SK-N-SH (cell line): ENCODE results near the gene GID4. TPM values are rescaled to one million over a fixed set of nuclear protein-coding genes. Genes with fewer than 3 reads are reported as not detected.

Experiments
- CTCF ChIA-PET: fragments of 300-600, 350-600 bp; formaldehyde crosslinking; extraction: SDS; loops from one replicate; lab custom pipeline; 2021; lab: Yijun Ruan, JAX
- POLR2A ChIA-PET: fragments of 350-600 bp; sonication (Branson Sonifier 250); formaldehyde crosslinking; extraction: SDS; loops from one replicate; lab custom pipeline; 2020; ENCODE audit warnings: antibody characterized with exemption, inconsistent platforms; lab: Yijun Ruan, JAX
- DNase-seq: peaks from one replicate; pipeline ENCODE4 v3.0.0; 2012
- H2AFZ ChIP-seq: fragments of 200-600 bp; sonication (generic); 2 replicates; pipeline ENCODE4 v1.8.1; 2016; ENCODE audit warnings: antibody characterized with exemption, mild to moderate bottlenecking, low read depth
- H3F3A ChIP-seq: fragments of 200-600 bp; sonication (generic); replicated peaks from 2 replicates; pipeline ENCODE3; 2016; ENCODE audit warnings: antibody characterized with exemption, mild to moderate bottlenecking; ENCODE audit not compliant: insufficient read depth
- H3K27ac ChIP-seq, 2 experiments: fragments of 200-500 bp in 1 of 2; fragments of 200-600 bp in 1 of 2; sonication (Bioruptor generic) in 1 of 2; sonication (generic), shearing (Covaris generic) in 1 of 2; 2 replicates each; pipeline versions ENCODE4 v1.5.1 to v1.6.1; 2014 to 2016; ENCODE audit warnings: low read depth in 2 of 2, inconsistent platforms in 1 of 2, low read length in 1 of 2, mild to moderate bottlenecking in 1 of 2, mixed read lengths in 1 of 2
- H3K27me3 ChIP-seq: fragments of 200-600 bp; sonication (generic), shearing (Covaris generic); 2 replicates; pipeline ENCODE4 v1.6.1; 2016; ENCODE audit warnings: mixed run types; ENCODE audit not compliant: insufficient read depth
- H3K36me3 ChIP-seq, 2 experiments: fragments of 200-500 bp in 1 of 2; fragments of 200-600 bp in 1 of 2; sonication (Bioruptor generic) in 1 of 2; sonication (generic) in 1 of 2; replicated peaks in 1 of 2; 2 replicates each; pipeline versions ENCODE3 to v1.5.1; 2014 to 2016; ENCODE audit warnings: low read length in 1 of 2, mild to moderate bottlenecking in 1 of 2; ENCODE audit not compliant: insufficient read depth in 2 of 2, control insufficient read depth in 1 of 2
- H3K4me1 ChIP-seq, 2 experiments: fragments of 200-500 bp in 1 of 2; fragments of 200-600 bp in 1 of 2; sonication (Bioruptor generic) in 1 of 2; sonication (generic), shearing (Covaris generic) in 1 of 2; 2 replicates each; pipeline versions ENCODE4 v1.5.1 to v1.6.1; 2014 to 2016; ENCODE audit warnings: low read depth in 1 of 2, low read length in 1 of 2, mixed run types in 1 of 2; ENCODE audit not compliant: insufficient read depth in 2 of 2, control insufficient read depth in 1 of 2
- H3K4me2 ChIP-seq: fragments of 200-600 bp; sonication (generic), shearing (Covaris generic); 2 replicates; pipeline ENCODE4 v1.6.1; 2017; ENCODE audit warnings: mixed run types
- H3K4me3 ChIP-seq, 2 experiments: fragments of 200-500 bp in 1 of 2; fragments of 200-600 bp in 1 of 2; sonication (Bioruptor generic) in 1 of 2; sonication (generic), shearing (Covaris generic) in 1 of 2; 2 replicates each; pipeline versions ENCODE4 v1.5.1 to v1.8.1; 2014 to 2016; ENCODE audit warnings: low read depth in 2 of 2, inconsistent platforms in 1 of 2, low read length in 1 of 2, mild to moderate bottlenecking in 1 of 2, mixed read lengths in 1 of 2, moderate library complexity in 1 of 2
- H3K79me2 ChIP-seq: fragments of 200-600 bp; sonication (generic); 2 replicates; pipeline ENCODE4 v1.8.1; 2017; ENCODE audit warnings: mild to moderate bottlenecking; ENCODE audit not compliant: insufficient read depth
- H3K9ac ChIP-seq: fragments of 200-600 bp; sonication (generic); 2 replicates; pipeline ENCODE4 v1.6.1; 2017; ENCODE audit warnings: mixed run types
- H3K9me2 ChIP-seq: fragments of 200-600 bp; sonication (generic); 2 replicates; pipeline ENCODE4 v1.6.1; 2017; ENCODE audit warnings: mixed run types
- H3K9me3 ChIP-seq: fragments of 200-600 bp; sonication (generic); 2 replicates; pipeline ENCODE4 v1.6.1; 2017; ENCODE audit warnings: mixed run types, mild to moderate bottlenecking, moderate library complexity
- H4K20me1 ChIP-seq: fragments of 200-600 bp; sonication (generic); 2 replicates; pipeline ENCODE4 v1.6.1; 2017; ENCODE audit warnings: mild to moderate bottlenecking, mixed run types; ENCODE audit not compliant: insufficient read depth
- CTCF ChIP-seq: fragments of 200-600 bp; sonication (generic); IDR thresholded peaks from 2 replicates; pipeline ENCODE4 v1.6.1; 2017; ENCODE audit warnings: antibody characterized with exemption, mild to moderate bottlenecking, moderate library complexity
- ELF1 ChIP-seq: IDR thresholded peaks from 2 replicates; pipeline ENCODE4 v1.4.0; 2012
- EP300 ChIP-seq, 2 experiments: IDR thresholded peaks; 2 replicates each; pipeline versions ENCODE4 v1.4.0 to v1.6.1; 2012; ENCODE audit warnings: borderline replicate concordance in 1 of 2, low read depth in 1 of 2, low read length in 1 of 2
- FOSL2 ChIP-seq: IDR thresholded peaks from 2 replicates; pipeline ENCODE4 v1.4.0; 2012; ENCODE audit warnings: low read depth, mild to moderate bottlenecking, moderate library complexity, borderline replicate concordance
- FOXJ3 ChIP-seq: sonication (generic); formaldehyde crosslinking; IDR thresholded peaks from 2 replicates; pipeline ENCODE4 v1.5.1; 2020; ENCODE audit warnings: mild to moderate bottlenecking, missing genetic modification reagents
- GABPA ChIP-seq: IDR thresholded peaks from 2 replicates; pipeline ENCODE4 v1.4.0; 2012; ENCODE audit warnings: low read depth, mild to moderate bottlenecking
- GATA2 ChIP-seq: sonication (generic); formaldehyde crosslinking; IDR thresholded peaks from 2 replicates; pipeline ENCODE4 v1.5.0; 2020; ENCODE audit warnings: mild to moderate bottlenecking, missing genetic modification reagents
- IRF3 ChIP-seq: fragments of 150-350 bp; IDR thresholded peaks from 2 replicates; pipeline ENCODE4 v1.6.1; 2016; ENCODE audit warnings: mild to moderate bottlenecking, low read depth, low read length
- MXI1 ChIP-seq: IDR thresholded peaks from 2 replicates; pipeline ENCODE4 v1.6.1; 2012; ENCODE audit warnings: mild to moderate bottlenecking, low read depth, low read length, improper control_type of control experiment
- NRF1 ChIP-seq: IDR thresholded peaks from 2 replicates; pipeline ENCODE4 v1.6.1; 2012; ENCODE audit warnings: low read depth, mild to moderate bottlenecking, low read length
- PBX3 ChIP-seq: IDR thresholded peaks from 2 replicates; pipeline ENCODE4; 2012
- REST ChIP-seq: IDR thresholded peaks from 2 replicates; pipeline ENCODE4 v1.6.1; 2012; ENCODE audit warnings: mild to moderate bottlenecking, low read depth, low read length, moderate library complexity
- RFX5 ChIP-seq: IDR thresholded peaks from 2 replicates; pipeline ENCODE4 v1.6.1; 2012; ENCODE audit warnings: mild to moderate bottlenecking, improper control_type of control experiment, low read length
- TAF1 ChIP-seq: IDR thresholded peaks from 2 replicates; pipeline ENCODE4 v1.6.1; 2012; ENCODE audit warnings: low read depth, mild to moderate bottlenecking, low read length, moderate library complexity, borderline replicate concordance
- TCF12 ChIP-seq: IDR thresholded peaks from 2 replicates; pipeline ENCODE4 v1.4.0; 2012
- USF2 ChIP-seq: fragments of 150-350 bp; IDR thresholded peaks from 2 replicates; pipeline ENCODE4 v1.6.1; 2017; ENCODE audit warnings: antibody characterized with exemption, low read length, low read depth, borderline replicate concordance
- YY1 ChIP-seq: IDR thresholded peaks from 2 replicates; pipeline ENCODE4 v1.4.0; 2012; ENCODE audit warnings: low read depth, mild to moderate bottlenecking
- ZBTB33 ChIP-seq: IDR thresholded peaks from 2 replicates; pipeline ENCODE4 v1.4.0; 2012; ENCODE audit warnings: low read depth, borderline replicate concordance
- WGBS: methylation state at CpG from one replicate; pipeline ENCODE4 v1.1.6; 2017; ENCODE audit warnings: low lambda C conversion rate; 5-methylcytosine and 5-hydroxymethylcytosine counted together
- polyA plus RNA-seq, 3 experiments: library from polyadenylated mRNA; depleted of rRNA; stranded (reverse); fragments of >200 nt; gene quantifications; 2 replicates each; pipeline ENCODE4 v1.2.3, GENCODE V29; 2012

Gene GID4
- polyA plus RNA-seq, 1 of the 3 experiments (the other 2 are of a cell fraction): 4.3 TPM

GRCh38 chr17:18107061-18107790 lies 68.0 kb downstream of the GID4 start:
- Histone ChIP-seq H3K4me1 (peaks cover 0 to 49% of the 10 kb centered on the region in 2 experiments; a peak in 1 of 4 replicates), H2AFZ (no peak overlapping the region), H3K36me3 (peaks cover 0 to 4% of the 10 kb centered on the region in 2 experiments), H3K27ac (no peak overlapping the region), H3K79me2 (no peaks in the 10 kb centered on the region), H3F3A (no peaks in the 10 kb centered on the region), H3K4me3 (no peak overlapping the region), H3K9me3 (no peaks in the 10 kb centered on the region), H3K9ac (no peak overlapping the region), H3K4me2 (no peak overlapping the region), H4K20me1 (no peaks in the 10 kb centered on the region), H3K27me3 (no peaks in the 10 kb centered on the region), H3K9me2 (no peaks in the 10 kb centered on the region)
- CTCF ChIA-PET: no interaction called here
- WGBS: 91% methylated on average over 14 of the region's 14 CpGs
- POLR2A ChIA-PET: no interaction called here
- DNase-seq: no peak
- TF ChIP-seq CTCF (no peak), GABPA (no peak), EP300 (IDR thresholded peaks at IDR 0.05; ENCODE audit: borderline replicate concordance in 1 of 2, low read depth in 1 of 2, low read length in 1 of 2) (no peak), YY1 (no peak), TCF12 (no peak), PBX3 (no peak), ZBTB33 (no peak), IRF3 (no peak), FOSL2 (no peak), RFX5 (no peak), TAF1 (no peak), NRF1 (no peak), GATA2 (no peak), USF2 (no peak), ELF1 (no peak), FOXJ3 (CRISPR knock-in tag) (no peak), REST (no peak), MXI1 (no peak)
